NCI-H2227 treated with DMSO at 0.1 percent for 48 hours (cell line): ENCODE data around the gene ZNRF1.
A peak's percentile ranks its signal among the peaks of the same experiment; 100 is the strongest.

Source experiments
- DNase-seq: peaks from one replicate; lab custom pipeline; 2025; lab: John Stamatoyannopoulos, UW

Gene ZNRF1

DNA sequence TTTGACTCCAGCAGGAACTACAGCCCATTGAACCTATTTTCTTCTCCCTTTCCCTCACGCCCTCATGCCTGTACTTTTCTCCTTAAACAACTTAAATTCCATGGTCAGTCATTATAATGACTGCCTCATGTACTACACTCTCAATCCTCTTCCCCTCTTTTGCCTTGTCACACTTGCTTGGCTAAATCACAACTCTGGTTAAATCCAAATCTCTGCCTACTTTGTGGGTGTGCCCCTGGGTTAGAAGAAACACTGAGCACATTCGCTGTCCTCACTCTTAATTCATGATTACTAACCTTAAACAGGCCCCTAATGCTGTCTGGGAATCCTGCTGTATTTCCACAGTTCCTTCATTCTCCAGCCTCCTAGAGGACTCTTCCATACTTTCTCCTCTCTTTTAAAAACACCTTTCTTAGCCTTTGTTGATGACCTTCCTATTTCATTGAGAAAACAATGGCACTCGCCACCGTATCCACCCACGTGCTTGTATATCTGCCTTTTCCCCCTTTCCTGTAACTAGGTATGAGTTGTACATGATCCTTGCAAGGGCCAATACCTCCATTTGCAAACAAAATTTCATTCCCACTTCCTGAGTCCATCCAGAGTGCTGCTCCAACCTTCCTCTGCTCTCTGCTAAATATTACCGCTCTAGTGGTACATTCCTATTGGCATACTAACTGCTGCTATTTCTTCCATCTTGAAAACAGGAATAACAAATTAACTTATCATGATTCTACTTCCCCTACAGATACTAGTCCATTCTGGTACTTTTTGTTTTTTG lies 28.9 kb downstream of the ZNRF1 start:
- DNase-seq: no peak

DNA sequence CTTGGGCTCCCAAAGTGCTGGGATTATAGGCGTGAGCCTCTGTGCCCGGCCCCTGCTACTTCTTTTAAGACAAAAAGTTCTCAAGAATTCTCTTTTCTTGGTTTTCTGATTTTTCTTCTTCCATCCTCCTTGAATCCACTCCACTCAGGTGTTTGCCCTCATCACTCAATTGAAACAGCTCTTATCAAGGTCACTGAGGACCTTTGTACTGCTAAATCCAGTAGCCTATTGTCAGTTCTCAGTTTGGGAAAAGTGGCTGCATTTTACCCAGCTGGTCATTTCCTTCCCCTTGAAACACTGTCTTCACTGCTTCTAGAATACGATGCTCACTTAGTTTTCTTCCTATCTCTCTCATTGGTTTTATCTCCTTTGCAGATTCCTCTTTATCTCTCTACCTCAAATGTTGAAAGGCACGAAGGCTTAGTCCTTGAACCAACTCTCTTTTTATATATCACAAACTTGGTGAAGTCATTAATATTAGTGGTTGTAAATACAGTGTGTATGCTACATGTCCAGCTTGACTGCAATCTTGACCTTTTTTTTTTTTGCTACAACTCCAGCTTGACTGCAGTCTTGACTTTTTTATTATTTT lies 29.8 kb downstream of the ZNRF1 start:
- no peak for DNase-seq

- DNase-seq: no peak
Measured at GRCh38 chr16:75029854-75030253, 31.0 kb downstream of the ZNRF1 start.

DNA sequence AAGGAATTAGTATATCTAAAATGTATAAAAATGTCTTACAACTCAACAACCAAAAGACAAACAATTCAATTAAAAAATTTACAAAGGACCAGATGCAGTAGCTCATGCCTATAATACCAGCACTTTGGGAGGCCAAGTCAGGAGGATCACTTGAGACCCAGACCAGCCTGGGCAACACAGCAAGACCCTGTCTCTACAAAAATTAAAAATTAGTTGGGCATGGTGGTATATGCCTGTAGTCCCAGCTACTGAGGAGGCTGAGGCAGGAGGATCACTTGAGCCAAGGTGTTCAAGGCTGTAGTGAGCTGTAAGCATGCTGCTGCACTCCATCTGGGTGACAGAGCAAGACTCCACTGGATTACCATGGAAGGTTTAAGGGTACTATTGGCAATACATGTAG lies 33.8 kb downstream of the ZNRF1 start:
- no peak for DNase-seq

DNA sequence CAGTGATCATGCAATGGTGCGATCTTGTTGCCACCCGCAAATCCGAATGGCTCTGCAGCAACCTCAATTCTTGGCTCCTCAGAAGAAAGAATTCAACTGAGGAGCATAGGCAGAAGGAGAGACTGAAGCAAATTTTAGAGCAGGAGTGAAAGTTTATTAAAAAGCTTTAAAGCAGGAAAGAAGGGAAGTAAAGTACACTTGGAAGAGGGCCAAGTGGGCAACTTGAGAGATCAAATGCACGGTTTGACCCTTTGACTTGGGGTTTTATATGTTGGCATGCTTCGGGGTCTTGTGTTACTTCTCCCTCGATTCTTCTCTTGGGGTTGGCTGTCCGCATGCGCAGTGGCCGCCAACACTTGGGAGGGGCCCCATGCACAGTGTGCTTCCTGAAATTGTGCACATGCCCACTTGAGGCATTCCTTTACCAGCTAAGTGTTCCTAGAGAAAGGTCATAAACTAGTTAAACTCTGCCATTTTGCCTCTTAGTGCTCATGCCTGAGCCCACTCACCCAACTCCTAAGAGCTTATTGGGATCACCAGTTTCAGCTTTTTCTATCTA lies 36.7 kb downstream of the ZNRF1 start:
- no peak for DNase-seq

GRCh38 chr16:75038036-75038858 lies 39.4 kb downstream of the ZNRF1 start:
- DNase-seq: no peak

DNA sequence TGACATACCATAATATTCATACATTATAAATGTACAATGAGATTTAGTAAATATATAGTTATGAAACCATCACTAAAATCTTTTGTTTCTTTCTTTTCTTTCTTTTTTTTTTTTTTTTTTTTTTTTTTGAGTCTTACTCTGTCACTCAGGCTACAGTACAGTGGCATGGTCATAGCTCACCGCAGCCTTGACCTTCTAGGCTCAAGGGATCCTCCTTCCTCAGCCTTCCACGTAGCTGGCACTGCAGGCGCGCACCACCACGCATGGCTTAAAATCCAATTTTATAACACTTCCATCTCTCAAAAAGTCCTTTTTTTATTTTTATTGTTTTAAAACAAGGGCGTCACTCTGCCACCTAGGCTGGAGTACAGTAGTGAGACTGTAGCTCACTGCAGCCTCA lies 41.1 kb downstream of the ZNRF1 start:
- no peak for DNase-seq

DNA sequence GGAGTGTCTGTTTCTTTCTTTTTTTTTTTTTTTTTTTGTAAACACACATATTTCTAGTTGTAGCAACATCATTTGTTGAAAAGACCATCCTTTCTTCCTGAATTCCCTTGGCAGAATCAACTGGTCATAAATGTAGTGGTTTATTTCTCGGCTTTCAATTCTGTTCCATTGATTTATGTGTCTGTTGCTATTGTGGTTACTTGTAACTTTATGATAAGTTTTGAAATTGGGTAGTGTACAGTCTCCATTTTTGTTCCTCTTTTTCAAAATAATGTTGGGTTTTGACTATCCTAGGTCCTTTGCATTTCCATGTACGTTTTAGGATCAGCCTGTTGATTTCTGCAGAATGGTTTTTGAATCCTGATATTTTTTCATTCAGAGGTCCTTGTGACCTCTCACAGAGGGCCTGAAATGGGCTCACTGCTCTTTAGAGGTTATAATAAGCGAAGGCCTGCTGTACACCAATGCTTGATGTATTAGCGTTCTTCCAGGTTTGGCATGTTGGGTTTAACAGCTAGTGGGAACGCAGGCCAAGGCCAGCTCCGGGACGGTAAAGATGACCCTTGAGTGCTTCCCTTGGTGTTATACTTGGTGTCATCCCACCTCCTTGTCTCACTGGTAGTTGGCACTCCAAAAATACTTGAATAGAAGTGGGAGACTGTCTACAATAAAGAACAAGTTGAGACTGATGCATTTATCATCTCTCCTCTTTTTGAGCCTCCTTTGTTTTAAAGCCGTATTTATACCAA lies 43.8 kb downstream of the ZNRF1 start:
- DNase-seq: no peak

- DNase-seq: no peak
Measured at GRCh38 chr16:75043175-75043895, 44.5 kb downstream of the ZNRF1 start.

DNA sequence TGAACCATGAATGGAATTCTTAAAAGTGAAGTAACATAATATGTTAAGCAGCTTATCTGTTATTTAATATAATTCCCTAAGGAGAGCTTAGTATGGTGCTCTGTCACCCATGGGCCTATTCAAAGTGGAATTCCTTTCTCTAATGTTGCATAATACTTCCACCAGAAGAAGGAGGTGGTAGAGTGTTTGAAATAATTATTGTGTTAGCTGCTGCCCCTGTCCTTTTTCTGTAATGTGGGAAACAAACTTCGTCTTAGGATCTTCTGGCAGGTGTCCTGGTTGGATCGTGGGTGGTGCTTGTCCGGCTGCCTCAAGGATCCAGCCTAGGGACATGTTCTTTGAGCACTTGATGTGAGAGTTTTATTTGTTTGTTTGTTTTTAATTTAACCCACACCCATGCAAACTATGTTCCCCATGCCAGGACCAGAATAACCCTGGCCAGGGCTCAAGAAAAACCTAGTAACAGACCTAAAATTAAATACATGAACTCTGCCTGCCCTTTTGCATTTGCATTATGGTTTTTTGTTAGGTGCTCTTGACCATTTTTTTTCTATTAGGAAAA lies 46.1 kb downstream of the ZNRF1 start:
- no peak for DNase-seq

DNA sequence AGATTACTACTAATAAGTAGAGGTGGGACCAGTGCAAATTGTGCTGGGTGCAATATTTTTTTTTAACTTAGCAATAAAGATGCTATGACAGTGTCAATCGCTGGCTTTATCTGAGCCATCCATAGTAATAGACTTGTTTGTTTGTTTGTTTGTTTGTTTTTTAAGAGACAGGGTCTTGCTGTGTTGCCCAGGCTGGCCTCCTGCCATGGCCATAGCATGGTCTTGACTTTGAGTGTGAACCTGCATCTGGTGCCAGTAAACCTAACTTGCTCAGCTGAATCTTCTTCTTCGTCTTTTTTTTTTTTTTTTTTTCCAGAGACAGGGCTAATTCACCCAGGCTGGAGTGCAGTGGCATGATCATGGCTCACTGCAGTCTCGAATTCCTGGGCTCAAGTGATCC lies 46.6 kb downstream of the ZNRF1 start:
- no peak for DNase-seq

GRCh38 chr16:75048054-75048453 lies 49.2 kb downstream of the ZNRF1 start:
- DNase-seq: no peak

DNA sequence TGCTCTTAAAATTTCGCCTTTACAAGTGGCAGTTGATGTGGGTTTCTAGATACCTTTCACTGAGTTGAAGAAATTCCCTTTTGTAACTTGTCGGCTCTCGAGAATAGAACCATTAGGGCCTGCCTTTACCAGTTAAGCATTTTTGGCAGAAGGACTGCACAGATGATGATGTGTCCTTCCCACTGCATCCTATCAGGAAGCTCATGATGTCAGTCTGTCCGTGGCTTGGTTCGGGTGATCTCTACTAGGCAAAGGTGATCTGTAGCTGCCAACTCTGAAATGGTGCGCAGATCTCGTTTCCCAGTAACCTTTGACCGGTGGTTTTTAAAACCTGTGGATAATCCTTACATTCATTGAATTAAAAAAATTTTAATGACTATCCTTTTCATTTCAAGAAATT lies 49.7 kb downstream of the ZNRF1 start:
- no peak for DNase-seq

DNA sequence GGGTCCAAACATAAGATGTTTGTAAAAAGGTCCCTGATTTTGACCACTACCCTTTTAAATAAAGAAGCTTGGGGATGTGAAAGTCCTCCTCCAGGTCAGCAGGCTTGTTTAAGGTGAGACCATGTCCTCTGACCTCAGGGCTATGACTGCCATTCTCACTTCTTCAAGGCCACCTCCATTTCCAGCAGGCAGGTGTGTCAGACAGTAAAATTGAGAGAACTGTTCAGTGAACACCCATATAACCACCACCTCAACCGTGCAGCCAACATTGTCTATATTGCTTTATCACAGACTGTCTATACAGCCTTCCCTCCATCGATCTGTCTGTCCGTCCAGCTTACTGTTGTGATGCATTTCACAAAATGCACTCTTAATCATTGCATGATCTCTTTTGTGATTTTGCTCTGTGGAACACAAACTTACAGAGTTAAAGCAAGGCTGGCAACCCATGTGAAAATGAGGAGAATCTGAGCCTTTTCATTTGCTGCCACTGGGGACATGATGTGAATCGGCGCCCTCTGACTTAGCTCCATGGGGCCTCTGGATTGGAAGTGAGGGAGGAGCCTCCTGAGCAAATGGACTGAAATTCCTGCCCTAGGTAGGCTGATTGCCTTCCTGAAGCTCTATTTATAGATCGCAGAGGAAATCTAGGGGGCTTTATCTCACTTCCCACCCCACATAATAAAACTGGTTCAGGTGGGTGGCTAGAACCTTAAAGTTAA lies 53.8 kb downstream of the ZNRF1 start:
- no peak for DNase-seq

DNA sequence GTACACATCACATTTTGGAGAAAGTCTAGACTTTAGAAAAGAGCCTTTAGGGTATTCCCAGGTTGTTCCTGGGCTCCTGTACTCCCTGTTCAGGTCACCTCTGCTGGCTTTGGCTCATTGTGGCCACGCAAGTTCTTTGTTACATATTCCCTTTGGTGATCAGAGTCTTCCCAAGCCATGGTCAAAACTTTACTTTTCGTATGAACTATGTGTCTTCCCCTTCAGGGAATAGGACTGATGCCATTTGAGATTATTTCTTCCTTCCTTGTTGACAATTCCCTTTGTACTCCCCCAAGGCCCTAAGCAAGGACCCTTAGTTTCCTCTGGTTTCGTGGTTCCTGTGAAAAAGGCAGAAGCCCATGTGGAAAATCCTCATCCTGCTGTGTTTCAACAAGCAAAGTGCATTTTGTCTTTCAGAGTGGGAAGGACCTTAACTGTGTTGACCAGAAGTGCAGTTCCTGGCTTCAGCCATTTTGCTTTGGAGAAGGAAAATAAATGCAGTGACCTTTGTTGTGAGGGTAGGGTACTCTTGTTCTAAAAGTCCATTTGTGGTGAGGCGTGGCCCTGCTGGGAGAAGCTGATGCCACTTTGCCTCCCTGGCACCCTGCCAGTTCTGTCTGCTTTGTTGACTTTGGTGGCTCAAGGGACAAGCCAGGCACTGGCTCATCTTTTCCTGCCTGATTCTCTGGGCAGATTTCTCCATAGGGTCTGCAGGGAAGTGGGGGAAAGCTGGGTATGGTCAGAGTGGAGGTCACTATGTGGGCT lies 55.1 kb downstream of the ZNRF1 start:
- peak; percentile 19 for DNase-seq

DNA sequence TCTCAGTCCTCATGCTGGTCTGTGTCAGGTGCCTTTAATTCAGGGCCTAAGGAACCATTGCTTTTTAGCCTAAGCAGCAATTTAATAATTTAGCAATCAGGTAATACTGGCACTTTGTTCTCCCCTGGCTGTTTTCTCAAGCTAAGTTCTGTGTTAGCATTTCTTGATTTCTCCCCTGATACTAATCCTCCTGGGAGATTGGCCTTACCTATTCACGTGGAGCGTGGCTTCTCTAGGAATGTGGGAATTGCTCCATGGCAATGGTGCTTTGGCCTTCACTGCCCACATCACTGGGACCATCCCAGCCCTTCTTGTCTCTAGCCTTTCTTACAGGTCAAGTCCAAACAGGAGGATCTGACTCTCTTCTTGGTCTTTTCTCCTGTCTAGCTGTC lies 55.7 kb downstream of the ZNRF1 start:
- DNase-seq: no peak

- DNase-seq: no peak
Measured at GRCh38 chr16:75058806-75059205, 60.0 kb downstream of the ZNRF1 start.

- DNase-seq: no peak
Measured at GRCh38 chr16:75059411-75059810, 60.6 kb downstream of the ZNRF1 start.

DNA sequence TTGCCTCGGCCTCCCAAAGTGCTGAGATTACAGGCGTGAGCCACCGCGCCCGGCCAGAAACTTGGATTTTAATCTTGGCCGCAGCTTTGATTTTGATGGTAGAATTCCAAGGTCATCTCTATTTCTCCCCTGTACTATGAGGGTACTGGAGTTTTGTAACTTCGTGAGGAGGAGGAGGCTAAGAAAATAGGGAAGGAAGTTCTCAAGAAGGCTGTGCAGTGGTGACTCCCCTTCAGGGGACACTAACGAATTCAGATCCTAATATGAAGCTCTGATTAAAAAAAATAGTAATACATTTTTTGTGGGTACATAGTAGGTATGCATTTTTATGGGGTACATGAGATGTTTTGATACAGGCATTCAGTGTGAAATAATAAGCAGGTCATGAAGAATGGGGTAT lies 61.9 kb downstream of the ZNRF1 start:
- no peak for DNase-seq

- no peak for DNase-seq
Measured at GRCh38 chr16:75061669-75062068, 62.8 kb downstream of the ZNRF1 start.
